Pons (tissue), 1 donor: ENCODE results near the gene HNRNPA0.
"Not testable (repeated sequence)": the region's sequence is repeated elsewhere in the genome, so short reads cannot be mapped to it uniquely, and the experiment has no call there.

Experiments used
- DNase-seq: peaks from one replicate; pipeline ENCODE4 v3.0.0-alpha.2; 2016; ENCODE audit warnings: low spot score

HNRNPA0 gene

GRCh38 chr5:137754188-137754960, at the start of gene HNRNPA0:
TSS of gene HNRNPA0 (minus strand) at chr5:137754363. CDS start at chr5:137754066, 297 bp downstream.
- peak; percentile 97 for DNase-seq

DNA sequence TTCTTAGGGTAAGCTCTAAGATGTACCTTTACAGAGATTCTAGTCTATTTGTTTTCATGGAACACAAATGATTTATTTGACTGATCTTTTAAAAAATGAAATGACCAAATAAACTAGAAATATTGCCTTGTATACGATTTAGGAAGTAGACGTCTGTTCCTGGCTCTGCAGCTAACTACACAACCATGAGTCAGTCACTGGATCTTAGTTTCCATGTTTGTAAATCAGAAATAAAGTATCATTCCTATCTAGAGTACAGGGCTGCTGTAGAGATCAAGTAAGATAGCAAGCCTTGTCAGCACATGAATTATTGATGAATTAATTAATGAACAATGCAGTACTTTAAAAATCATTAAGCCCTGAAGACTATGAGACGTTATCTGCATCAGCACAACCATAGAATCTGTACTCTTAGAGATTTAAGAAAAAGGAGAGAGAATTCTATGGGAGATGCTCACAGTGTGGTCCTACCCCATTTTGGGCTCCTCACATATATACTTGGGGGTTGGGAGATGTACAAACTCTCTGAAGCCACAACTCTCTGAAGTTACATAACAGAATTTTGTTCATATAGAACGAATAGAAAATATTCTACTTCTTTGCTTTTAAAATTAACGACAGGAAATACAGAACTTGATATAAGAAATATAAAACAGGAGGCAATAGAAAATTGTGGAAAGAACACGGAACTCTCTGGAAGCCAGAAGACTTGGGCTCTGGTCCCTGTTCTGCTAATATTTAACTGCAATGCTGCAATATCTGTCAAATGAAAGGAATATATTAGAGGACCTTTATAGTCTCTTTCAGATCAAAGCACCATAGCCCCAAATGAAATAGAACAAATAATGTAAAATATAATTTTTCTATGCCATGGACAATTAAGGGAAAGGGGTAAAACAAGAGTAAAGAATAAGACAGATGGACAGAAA, 48.4 kb upstream of the HNRNPA0 start:
- DNase-seq: no peak

- no peak for DNase-seq
These were observed 46.7 kb upstream of the HNRNPA0 start for GRCh38 chr5:137800700-137801411.

DNA sequence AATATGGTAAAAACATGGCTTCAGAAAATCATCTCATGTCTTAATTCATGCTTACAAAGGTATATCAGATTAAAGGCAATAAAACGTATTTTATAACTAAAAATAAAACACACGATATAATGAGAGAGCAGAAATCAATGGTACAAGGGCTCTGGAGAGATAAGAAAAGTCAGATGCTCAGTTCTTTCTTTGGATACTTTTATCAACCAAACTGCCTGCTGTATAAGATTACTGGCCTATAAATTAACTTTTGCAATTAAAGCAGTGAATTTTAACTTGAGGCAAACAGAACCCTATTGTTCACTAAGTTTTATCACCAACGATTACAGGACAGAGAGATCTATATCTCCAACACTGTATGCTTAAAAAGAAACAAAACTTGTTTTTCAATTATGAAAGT, 42.1 kb upstream of the HNRNPA0 start:
- DNase-seq: no peak

DNA sequence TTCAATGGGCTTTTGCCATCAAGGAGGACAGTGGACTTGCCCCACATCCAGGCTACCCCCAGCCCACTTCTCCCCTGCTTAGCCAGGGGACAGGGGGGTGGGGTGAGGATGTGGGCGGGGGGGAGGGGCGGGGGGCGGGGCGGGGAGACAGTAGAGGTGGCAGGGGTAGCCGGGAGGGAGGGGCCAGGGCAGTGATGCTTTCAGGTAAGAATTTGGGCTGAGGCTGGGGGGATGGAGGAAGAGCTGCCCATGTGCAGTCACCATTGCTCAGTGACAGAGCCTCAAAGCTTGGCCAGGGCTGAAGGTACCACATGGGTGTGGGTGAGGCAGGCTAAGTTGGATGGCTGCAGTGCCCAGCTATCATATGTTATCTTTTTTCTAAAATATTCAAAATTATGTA, 40.7 kb upstream of the HNRNPA0 start:
- no peak for DNase-seq

GRCh38 chr5:137792303-137792702, 38.1 kb upstream of the HNRNPA0 start:
- DNase-seq: no peak

GRCh38 chr5:137791799-137792198, 37.6 kb upstream of the HNRNPA0 start:
- peak; percentile 50 for DNase-seq

DNA sequence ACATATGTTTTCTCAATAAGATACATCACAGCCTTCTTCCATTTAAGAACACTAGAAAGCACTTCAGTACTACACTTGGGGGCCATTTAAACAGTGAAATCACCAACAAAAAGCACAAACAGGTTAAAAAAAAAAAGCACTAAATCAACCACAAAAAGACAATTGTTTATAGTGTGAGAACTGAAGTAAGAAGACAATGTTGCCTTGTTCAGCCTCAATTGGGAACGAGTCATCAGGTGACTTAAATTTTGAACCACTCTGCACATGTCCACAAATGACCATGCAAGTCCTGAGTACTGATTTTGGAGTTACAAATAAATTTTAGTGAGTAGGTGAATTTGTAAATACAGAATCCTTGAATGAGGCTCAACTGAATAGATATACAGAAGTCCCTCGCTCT, 37.2 kb upstream of the HNRNPA0 start:
- peak; percentile 73 for DNase-seq

- not testable (repeated sequence) for DNase-seq
These were observed 34.4 kb upstream of the HNRNPA0 start for GRCh38 chr5:137788560-137788959.

DNA sequence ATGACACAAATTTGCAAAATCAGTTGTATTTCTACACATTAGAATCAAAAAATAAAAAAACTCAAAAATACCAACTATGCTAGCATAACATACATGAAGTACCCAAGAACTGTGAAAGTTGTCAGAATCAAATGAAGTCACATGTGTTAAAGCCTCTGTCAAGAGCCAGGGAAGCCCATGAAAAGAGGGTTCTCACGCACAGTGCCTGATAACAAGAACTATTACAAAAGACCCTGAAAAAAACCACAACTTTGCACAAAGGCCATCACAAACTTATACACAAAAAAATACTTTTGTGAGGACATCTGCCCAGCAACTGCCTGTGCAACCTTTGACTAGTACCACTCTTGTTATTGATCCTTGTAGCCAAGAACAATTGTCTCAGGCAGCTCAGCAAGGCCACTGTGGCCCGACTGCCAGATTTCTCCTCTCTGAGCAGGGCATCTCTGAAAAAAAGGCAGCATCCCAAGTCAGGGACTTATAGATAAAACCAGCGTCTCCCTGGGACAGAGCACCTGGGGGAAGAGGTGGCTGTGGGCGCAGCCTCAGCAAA, 28.9 kb upstream of the HNRNPA0 start:
- peak; percentile 41 for DNase-seq

- no peak for DNase-seq
These were observed 27.9 kb upstream of the HNRNPA0 start for GRCh38 chr5:137782055-137782454.

DNA sequence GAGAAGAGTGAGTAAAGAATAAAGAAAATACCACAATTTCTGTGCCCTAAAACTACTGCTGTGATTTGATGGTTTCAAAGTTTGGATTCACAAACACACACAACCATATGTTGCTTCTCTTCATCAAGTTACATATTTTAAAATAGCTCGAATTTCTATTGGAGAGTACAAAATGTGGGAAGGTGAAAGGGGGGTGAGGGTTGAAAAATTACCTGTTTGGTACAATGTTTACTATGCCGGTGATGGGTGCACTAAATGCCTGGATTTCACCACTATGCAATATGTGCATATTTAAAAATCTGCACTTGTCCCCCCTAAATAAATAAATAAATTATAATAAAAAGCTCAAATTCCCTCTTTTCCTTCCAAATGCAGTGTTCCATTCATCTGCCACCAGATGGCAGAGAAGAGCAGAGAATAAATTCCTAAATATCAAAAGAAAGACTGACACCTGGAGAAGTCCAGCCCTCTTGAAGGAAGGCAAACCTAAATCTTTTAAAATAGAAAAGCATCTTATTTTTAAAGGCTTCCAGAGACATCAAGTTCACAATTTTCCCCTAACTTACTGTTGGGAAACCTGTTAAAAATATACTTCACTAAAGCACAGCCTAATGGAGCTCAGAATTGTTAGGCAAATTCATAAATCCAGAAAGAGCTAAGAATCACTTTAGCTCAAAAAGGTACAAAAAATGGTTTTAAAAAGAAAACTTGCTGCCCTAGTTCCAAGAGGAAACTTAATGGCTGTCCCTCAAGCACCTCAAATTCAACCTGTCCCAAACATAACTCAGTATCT, 24.8 kb upstream of the HNRNPA0 start:
- DNase-seq: peak; percentile 83

DNA sequence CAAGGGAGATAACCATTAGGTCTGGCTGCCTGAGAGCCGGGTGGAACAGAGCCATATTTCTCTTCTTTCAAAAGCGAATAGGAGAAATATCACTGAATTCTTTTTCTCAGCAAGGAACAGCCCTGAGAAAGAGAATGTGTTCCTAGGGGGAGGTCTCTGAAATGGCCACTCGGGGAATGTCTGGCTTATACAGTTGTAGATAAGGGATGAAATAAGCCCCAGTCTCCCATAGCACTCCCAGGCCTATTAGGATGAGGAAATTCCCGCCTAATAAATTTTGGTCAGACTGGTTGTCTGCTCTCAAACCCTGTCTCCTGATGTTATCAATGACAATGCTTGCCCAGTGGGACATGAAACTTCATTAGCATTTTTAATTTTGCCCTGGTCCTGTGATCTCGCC, 13.8 kb upstream of the HNRNPA0 start:
- not testable (repeated sequence) for DNase-seq

DNA sequence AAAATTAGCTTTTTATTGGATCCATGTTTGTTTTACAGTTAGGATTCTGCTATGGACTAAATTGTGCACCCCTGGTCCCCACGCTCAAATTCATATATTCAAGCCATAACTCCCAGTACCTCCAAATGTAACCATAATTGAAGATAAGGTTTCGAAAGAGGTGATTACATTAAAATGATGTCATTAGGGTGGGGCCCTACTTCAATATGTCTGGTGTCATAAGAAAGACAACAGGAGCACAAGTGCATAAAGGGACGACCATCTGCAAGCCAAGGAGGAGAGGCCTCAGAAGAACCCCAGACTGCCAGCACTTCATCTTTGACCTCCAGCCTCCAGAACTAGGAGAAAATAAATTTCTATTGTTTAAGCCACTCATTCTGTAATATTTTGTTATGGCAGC, 7.4 kb upstream of the HNRNPA0 start:
- no peak for DNase-seq

- DNase-seq: no peak
These were observed 6.8 kb upstream of the HNRNPA0 start for GRCh38 chr5:137760719-137761516.

DNA sequence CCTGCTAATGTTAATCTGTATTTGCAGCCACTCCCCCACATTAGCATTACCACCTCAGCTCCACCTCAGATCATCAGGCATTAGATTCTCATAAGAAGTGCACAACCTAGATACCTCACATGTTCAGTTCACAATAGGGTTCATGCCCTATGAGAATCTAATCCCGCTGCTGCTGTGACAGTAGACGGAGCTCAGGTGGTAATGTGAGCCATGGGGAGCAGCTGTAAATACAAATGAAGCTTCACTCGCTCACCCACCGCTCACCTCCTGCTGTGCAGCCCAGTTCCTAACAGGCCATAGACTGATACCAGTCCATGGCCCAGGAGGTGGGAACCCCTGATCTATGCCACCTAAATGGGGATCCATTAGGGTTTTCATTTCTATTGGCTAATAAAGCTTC, 6.1 kb upstream of the HNRNPA0 start:
- no peak for DNase-seq

- DNase-seq: no peak
These were observed 4.6 kb upstream of the HNRNPA0 start for GRCh38 chr5:137758715-137759306.

GRCh38 chr5:137758121-137758520, 4.0 kb upstream of the HNRNPA0 start:
- DNase-seq: no peak

DNA sequence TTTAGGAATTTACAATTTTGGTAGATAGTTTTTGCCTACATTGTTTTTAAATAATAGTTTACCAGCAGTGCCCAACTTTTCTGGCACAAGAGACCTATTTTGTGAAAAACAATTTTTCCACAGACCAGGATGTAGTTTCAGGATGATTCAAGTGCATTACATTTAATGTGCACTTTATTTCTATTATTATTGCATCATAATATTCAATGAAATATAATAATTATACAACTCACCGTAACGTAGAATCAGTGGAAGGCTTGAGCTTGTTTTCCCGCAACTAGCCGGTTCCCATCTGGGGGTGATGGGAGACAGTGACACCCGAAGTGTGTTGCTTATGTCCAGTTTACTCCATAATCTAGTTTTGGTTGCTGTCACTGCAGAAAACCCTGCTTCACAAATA, 3.5 kb upstream of the HNRNPA0 start:
- no peak for DNase-seq
